ENCODE results near the gene SHB. TPM values are rescaled to one million over a fixed set of nuclear protein-coding genes. Genes with fewer than 3 reads are reported as not detected.

SHB gene
- total and polyA plus RNA-seq, 2 donors (not counting 3 experiments of a cell fraction or from before 2014, with no cell fraction given) = 13.4 to 24.9 TPM

- H3K9ac ChIP-seq (replicated peaks; ENCODE audit: extremely low read depth, insufficient read depth, low read length) = no peak overlapping the region
- no peaks in the 10 kb centered on the region for H3K27me3 ChIP-seq (ENCODE audit: control insufficient read depth in 2 of 2, insufficient read depth in 2 of 2, low read length in 2 of 2)
- H3K4me2 ChIP-seq (ENCODE audit: insufficient read depth, low read length) = no peak overlapping the region
- intact Hi-C loops (cut with micrococcal nuclease) = no loop called here
- H3K9me1 ChIP-seq (replicated peaks; ENCODE audit: control insufficient read depth, extremely low read depth, insufficient read depth, low read length) = no peaks in the 10 kb centered on the region
- DNase-seq (ENCODE audit: low read depth, low spot score) (no peak), FAIRE-seq (no peak)
- dilution Hi-C loops (cut with MboI; ENCODE audit: extremely low pct_ligation_motif_present, low sequenced_read_pairs) = no loop called here
- ChIA-PET CTCF (interaction anchor here (0.7 to 2.1 kb wide), 5 partner anchors 14 to 126 kb away, joined by 3 to 12 read pairs (median 6); partner anchors contain the start of gene SHB), POLR2A (interaction anchor here (0.7 kb wide), 1 partner anchor 26 kb away, joined by 3 read pairs; no protein-coding TSS in a partner anchor)
- no peak for TF ChIP-seq JUN (IDR thresholded peaks at IDR 0.05; ENCODE audit: borderline replicate concordance, insufficient read depth, insufficient read length, low read depth)
- TF ChIP-seq GATA2 (IDR thresholded peaks at IDR 0.05; ENCODE audit: insufficient read depth, insufficient read length, low read depth, low read length) = no peak
- no peak for TF ChIP-seq MYC (IDR thresholded peaks at IDR 0.05; ENCODE audit: low read depth, low read length)
- H3K4me1 ChIP-seq (ENCODE audit: control insufficient read depth, extremely low read depth, insufficient read depth, low read length) = peaks cover 36% of the 10 kb centered on the region
- BruUV-seq (replicated peaks) = no TSS peak
- H2AFZ ChIP-seq (ENCODE audit: low read depth, low read length) = no peak overlapping the region
- no peak overlapping the region for H3K4me3 ChIP-seq (replicated peaks in 1 of 3; ENCODE audit: insufficient read depth in 1 of 3, low read depth in 1 of 3, low read length in 3 of 3)
- no peaks in the 10 kb centered on the region for H4K20me1 ChIP-seq (replicated peaks; ENCODE audit: control insufficient read depth, extremely low read depth, insufficient read depth, low read length)
- no peaks in the 10 kb centered on the region for H3K79me2 ChIP-seq (ENCODE audit: control insufficient read depth, insufficient read depth, low read length)
- H3K27ac ChIP-seq (ENCODE audit: insufficient read depth, low read depth, low read length) = no peak overlapping the region
- peaks cover 0 to 13% of the 10 kb centered on the region in 2 experiments for H3K36me3 ChIP-seq (ENCODE audit: control insufficient read depth in 2 of 2, extremely low read depth in 1 of 2, insufficient read depth in 2 of 2, low read length in 2 of 2)
- H3K9me3 ChIP-seq (replicated peaks; ENCODE audit: control insufficient read depth, insufficient read depth, low read length) = no peaks in the 10 kb centered on the region
These were observed 126.2 kb downstream of the SHB start for GRCh38 chr9:37942621-37943344.

- ChIA-PET POLR2A (no interaction called here), CTCF (interaction anchor here (0.9 to 1.3 kb wide), 3 partner anchors 24 to 34 kb away, joined by 3 to 9 read pairs (median 5); no protein-coding TSS in a partner anchor)
- Histone ChIP-seq H4K20me1 (replicated peaks; ENCODE audit: control insufficient read depth, extremely low read depth, insufficient read depth, low read length) (no peaks in the 10 kb centered on the region), H2AFZ (ENCODE audit: low read depth, low read length) (no peak overlapping the region), H3K79me2 (ENCODE audit: control insufficient read depth, insufficient read depth, low read length) (no peaks in the 10 kb centered on the region), H3K27ac (ENCODE audit: insufficient read depth, low read depth, low read length) (no peak overlapping the region), H3K9ac (replicated peaks; ENCODE audit: extremely low read depth, insufficient read depth, low read length) (no peak overlapping the region), H3K9me3 (replicated peaks; ENCODE audit: control insufficient read depth, insufficient read depth, low read length) (no peaks in the 10 kb centered on the region), H3K4me3 (replicated peaks in 1 of 3; ENCODE audit: insufficient read depth in 1 of 3, low read depth in 1 of 3, low read length in 3 of 3) (no peak overlapping the region), H3K9me1 (replicated peaks; ENCODE audit: control insufficient read depth, extremely low read depth, insufficient read depth, low read length) (no peaks in the 10 kb centered on the region), H3K36me3 (ENCODE audit: control insufficient read depth in 2 of 2, extremely low read depth in 1 of 2, insufficient read depth in 2 of 2, low read length in 2 of 2) (peaks cover 0 to 5% of the 10 kb centered on the region in 2 experiments), H3K4me1 (ENCODE audit: control insufficient read depth, extremely low read depth, insufficient read depth, low read length) (peaks cover 48% of the 10 kb centered on the region), H3K27me3 (ENCODE audit: control insufficient read depth in 2 of 2, insufficient read depth in 2 of 2, low read length in 2 of 2) (no peaks in the 10 kb centered on the region), H3K4me2 (ENCODE audit: insufficient read depth, low read length) (no peak overlapping the region)
- intact Hi-C loops (cut with micrococcal nuclease) (no loop called here), dilution Hi-C loops (cut with MboI; ENCODE audit: extremely low pct_ligation_motif_present, low sequenced_read_pairs) (no loop called here)
- no peak for DNase-seq (ENCODE audit: low read depth, low spot score)
- no peak for TF ChIP-seq EZH2 (IDR thresholded peaks at IDR 0.05; ENCODE audit: borderline replicate concordance, low read depth, low read length, severe bottlenecking)
- no TSS peak for BruUV-seq (replicated peaks)
- FAIRE-seq = no peak
These were observed 127.8 kb downstream of the SHB start for GRCh38 chr9:37941253-37941652.

All from endothelial cell of umbilical vein (primary cell).